GM10266 (cell line): ENCODE results near the gene HES4.
"Not testable (repeated sequence)": the region's sequence is repeated elsewhere in the genome, so short reads cannot be mapped to it uniquely, and the experiment has no call there.

Source experiments
- DNase-seq: peaks from one replicate; pipeline ENCODE4 v3.0.0; 2012; ENCODE audit errors: extremely low spot score
- TF ChIP-seq, protein P1 (sequence below): IDR thresholded peaks from 2 replicates; pipeline ENCODE4 v1.5.1; 2012; ENCODE audit warnings: mild to moderate bottlenecking, low read depth; ENCODE audit not compliant: control insufficient read depth, insufficient read depth; ENCODE audit errors: missing control alignments

Gene HES4

DNA sequence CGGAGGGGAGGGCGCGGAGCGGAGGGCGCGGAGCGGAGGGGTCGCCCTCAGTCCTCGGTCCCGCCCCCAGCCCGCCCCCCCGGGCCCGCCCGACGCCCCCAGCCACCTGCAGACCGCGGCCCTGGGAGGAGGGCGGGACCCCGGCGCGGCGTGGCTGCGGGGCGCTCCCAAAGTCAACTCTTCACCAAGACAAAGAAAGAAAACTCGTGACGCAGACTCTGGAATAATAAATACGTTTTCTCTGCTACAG lies 1.2 kb downstream of the HES4 start:
- no peak for DNase-seq

DNA sequence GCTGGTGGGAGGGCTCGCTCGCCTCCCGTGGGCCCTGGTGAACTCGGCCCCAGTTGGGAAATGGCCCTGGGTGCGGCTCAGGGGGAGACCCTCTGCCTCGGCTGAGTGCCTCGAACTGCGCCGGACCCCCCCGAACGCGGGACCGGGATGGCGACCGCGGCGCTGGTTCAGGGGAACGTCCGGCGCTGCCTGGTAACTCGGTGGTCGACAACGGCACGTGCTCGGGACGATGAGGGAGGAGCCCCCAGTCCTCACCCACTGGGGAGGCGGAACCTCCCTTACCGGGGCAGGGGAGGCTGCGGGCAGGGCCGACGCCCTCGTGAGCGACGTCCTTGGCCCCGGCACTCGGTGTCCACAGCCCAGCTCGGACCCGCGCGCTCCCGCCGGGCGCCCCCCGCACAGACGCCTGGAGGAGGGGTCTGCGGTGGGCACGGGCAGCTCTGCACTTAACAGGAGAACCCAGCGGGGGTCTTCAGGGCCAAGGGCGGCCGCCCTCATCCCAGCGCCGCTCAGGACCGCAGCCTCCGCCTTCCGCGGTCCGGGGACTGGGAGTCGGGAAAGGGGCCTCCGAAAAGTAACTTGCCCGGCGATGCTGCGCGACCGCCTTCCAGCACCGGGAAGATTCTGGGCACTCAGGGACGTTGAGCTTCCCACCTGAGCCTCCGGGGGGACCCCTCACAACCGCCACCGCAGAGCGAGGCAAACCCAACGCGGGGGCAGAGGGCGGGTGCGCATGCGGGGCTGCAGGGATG lies 1.7 kb downstream of the HES4 start:
- TF ChIP-seq, protein P1, sequence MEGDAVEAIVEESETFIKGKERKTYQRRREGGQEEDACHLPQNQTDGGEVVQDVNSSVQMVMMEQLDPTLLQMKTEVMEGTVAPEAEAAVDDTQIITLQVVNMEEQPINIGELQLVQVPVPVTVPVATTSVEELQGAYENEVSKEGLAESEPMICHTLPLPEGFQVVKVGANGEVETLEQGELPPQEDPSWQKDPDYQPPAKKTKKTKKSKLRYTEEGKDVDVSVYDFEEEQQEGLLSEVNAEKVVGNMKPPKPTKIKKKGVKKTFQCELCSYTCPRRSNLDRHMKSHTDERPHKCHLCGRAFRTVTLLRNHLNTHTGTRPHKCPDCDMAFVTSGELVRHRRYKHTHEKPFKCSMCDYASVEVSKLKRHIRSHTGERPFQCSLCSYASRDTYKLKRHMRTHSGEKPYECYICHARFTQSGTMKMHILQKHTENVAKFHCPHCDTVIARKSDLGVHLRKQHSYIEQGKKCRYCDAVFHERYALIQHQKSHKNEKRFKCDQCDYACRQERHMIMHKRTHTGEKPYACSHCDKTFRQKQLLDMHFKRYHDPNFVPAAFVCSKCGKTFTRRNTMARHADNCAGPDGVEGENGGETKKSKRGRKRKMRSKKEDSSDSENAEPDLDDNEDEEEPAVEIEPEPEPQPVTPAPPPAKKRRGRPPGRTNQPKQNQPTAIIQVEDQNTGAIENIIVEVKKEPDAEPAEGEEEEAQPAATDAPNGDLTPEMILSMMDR: no peak
- no peak for DNase-seq

More for the DNA sequence above, 1.2 kb downstream of the HES4 start:
- TF ChIP-seq, protein P1: no peak

DNA sequence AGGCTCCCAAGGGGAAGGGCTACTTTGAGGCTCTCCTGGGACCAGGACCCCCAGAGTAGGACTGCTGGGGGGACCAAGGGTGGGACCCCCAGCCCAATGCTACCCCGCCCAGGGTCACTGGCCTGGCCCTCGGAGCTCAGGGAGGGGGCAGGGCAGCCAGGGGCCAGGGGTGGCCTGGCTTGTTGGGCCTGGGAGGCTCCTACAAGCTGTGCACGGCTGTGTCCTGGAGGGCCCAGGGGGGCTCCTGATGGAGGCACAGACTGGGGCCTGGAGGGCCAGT lies 2.2 kb downstream of the HES4 start:
- no peak for DNase-seq
- TF ChIP-seq, protein P1: no peak

DNA sequence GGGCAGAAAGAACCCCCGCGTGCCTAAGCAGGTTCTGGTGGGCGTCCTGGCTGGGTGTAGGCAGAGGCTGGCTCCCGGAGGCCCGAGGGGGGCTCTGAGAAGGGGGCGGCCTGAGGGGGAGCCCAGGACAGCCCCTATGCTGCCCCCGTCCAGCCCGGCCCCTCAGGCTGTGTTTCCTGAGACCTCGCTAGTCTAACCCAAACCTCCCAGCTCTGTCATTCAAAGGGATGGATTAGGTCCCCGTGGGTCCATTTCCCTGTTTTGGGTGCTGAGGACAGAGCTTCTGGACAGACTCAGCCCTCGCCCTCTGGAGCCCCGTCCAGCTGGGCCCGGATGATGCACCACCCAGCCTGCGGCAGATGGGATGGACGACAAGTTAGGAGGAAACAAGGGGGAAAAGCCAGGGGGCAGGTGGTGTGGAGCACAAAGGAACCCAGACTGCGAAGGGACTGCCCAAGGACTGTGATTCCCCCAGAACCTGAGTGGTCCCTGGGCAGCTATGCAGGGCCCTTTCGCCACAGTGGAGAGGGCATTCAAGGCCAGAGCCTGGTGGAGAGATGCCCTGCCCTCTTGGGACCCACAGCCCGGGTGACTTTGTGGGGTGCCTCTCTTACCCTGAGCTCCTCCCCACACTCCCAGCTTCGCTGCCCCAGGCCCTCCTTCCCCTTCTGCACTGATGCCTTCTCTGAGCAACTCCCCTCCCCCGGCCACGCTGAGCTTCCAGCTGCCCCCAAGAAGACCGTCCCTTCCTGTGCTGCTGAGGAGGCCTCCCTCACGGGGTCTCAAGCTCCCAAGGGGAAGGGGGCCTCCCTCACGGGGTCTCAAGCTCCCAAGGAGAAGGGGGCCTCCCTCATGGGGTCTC lies 2.8 kb downstream of the HES4 start:
- no peak for DNase-seq
- TF ChIP-seq, protein P1: no peak

DNA sequence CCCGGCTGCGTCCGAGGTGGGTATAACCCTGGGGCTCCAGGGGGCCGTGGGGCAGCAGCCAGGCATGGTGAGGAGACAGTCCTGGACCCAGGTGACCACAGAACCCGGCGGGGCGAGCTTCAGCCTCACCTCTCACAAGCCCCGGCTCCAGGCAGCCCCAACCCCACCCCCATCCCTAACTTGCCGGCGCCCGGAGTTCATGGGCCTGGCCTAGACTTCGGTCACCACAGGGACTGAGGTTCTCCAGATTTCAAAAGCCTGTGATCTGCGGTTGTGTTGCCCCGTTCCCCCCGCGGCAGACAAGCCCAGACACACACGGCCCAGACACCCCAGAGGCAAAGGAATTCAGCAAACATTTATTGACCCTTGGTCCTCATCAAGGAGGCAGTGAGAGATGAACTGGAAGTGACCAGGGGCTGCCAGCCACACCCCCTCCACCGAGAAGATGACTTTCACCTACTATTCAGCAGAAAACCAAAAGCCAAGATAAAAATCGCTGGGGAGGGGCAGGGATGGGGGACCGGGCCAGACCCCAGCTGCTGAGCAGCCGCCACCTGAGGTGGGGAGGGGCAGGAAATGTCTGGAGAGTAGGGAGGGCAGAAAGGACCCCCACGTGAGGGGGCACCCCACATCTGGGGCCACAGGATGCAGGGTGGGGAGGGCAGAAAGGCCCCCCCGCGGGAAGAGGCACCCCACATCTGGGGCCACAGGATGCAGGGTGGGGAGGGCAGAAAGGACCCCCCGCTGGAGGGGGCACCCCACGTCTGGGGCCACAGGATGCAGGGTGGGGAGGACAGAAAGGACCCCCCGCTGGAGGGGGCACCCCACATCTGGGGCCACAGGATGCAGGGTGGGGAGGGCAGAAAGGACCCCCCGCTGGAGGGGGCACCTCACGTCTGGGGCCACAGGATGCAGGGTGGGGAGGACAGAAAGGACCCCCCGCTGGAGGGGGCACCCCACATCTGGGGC lies 3.9 kb downstream of the HES4 start:
- no peak for DNase-seq
- TF ChIP-seq, protein P1: no peak

DNA sequence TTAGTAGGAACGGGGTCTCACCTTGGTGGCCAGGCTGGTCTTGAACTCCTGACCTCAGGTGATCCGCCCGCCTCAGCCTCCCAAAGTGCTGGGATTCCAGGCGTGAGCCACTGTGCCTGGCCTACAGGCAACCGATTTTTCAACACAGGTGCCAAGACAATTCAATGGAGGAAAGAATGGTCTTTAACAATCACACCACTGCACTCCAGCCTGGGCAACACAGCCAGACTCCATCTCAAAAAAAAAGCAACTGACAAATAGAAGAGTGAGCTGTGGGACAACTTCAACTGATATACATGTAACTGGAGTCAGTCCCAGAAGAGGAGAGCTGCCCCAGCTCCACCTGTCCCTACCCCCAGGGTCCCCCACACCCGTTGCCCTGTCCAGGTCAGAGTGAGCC lies 5.4 kb downstream of the HES4 start:
- DNase-seq: not testable (repeated sequence)

DNA sequence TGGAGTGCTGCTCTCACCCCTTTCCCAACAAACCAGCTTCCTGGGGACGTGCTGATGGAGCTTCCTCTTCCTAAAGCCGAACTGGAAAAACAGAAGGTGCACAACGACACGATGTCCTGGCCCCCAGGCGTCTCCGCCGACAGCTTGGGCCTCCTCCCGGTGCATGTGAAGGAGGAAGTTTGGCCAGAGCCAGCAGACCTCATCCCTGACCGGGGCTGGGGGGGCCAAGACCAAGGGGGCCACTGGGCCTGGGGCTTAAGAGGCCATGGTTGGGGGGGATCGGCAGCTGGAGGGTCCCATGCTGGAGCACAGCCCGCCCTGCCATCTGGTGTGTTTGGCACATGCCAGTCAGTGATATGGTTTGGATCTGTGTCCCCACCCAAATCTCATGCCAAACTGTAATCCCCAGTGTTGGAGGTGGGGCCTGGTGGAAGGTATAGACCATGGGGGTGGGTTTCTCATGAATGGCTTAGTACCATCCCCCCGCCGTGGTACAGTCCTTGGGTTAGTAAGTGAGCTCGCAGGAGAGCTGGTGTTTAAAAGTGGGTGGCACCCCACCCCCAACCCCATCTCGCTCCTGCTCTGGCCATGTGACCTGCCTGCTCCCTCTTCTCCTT lies 6.4 kb downstream of the HES4 start:
- no peak for DNase-seq
- TF ChIP-seq, protein P1: no peak
